HepG2 (cell line): ENCODE data around the gene IGLL1. TPM values are rescaled to one million over a fixed set of nuclear protein-coding genes. Genes with fewer than 3 reads are reported as not detected.

Experiments used
- ATAC-seq: fragments of 200-7000 bp; cut with Tn5 transposase; 3 replicates; pipeline ENCODE4 v1.9.1; 2020; ENCODE audit warnings: mild to moderate bottlenecking, moderate library complexity
- BruUV-seq: library from RNA; stranded (reverse); fragments of 400-500 nt; replicated peaks from 2 replicates; lab custom pipeline; 2021; lab: Mats Ljungman, UMichigan
- CTCF ChIA-PET: fragments of 300-600 bp; formaldehyde crosslinking; extraction: SDS; loops from one replicate; lab custom pipeline; 2021; ENCODE audit warnings: low total read pairs, inconsistent platforms, low intra/inter-chr PET ratio; lab: Yijun Ruan, JAX
- POLR2A ChIA-PET: fragments of 350-600 bp; sonication (Branson Sonifier 250); formaldehyde crosslinking; loops from one replicate; lab custom pipeline; 2020; ENCODE audit warnings: antibody characterized with exemption, inconsistent platforms; lab: Yijun Ruan, JAX
- DNase-seq: peaks from one replicate; pipeline ENCODE4 v3.0.0-alpha.2; 2015; ENCODE audit warnings: low spot score
- FAIRE-seq: peaks from 3 replicates; lab custom pipeline; 2011; peaks lifted over from hg19 to GRCh38; lab: Jason Lieb, UNC
- H2AFZ ChIP-seq: one replicate; pipeline ENCODE4 v1.6.1; 2011; ENCODE audit warnings: low read length, inconsistent platforms
- H3K27ac ChIP-seq: fragments of 300-600 bp; 3 replicates; pipeline ENCODE4 v1.8.0; 2011; ENCODE audit warnings: mixed run types, mild to moderate bottlenecking, mixed read lengths, low read length, inconsistent platforms; ENCODE audit not compliant: insufficient read depth; ENCODE audit errors: extremely low read length
- H3K27me3 ChIP-seq, 2 experiments: fragments of 200-600 bp in 1 of 2; 2 replicates in 1 of 2; 3 replicates in 1 of 2; pipeline versions ENCODE4 v1.6.0 to v1.8.0; 2011; ENCODE audit warnings: low read length in 2 of 2, mild to moderate bottlenecking in 2 of 2, moderate library complexity in 2 of 2, inconsistent platforms in 1 of 2; ENCODE audit not compliant: insufficient read depth in 2 of 2, control insufficient read depth in 1 of 2
- H3K36me3 ChIP-seq, 2 experiments: fragments of 200-600 bp in 1 of 2; replicated peaks in 1 of 2; 2 replicates in 1 of 2; 3 replicates in 1 of 2; pipeline versions ENCODE4 v1.5.1 to v1.8.0; 2011; ENCODE audit warnings: low read length in 2 of 2, inconsistent platforms in 1 of 2; ENCODE audit not compliant: insufficient read depth in 2 of 2, control insufficient read depth in 1 of 2
- H3K4me1 ChIP-seq: 2 replicates; pipeline ENCODE4 v1.5.1; 2012; ENCODE audit warnings: low read length, inconsistent platforms; ENCODE audit not compliant: insufficient read depth
- H3K4me2 ChIP-seq: 2 replicates; pipeline ENCODE4 v1.6.0; 2011; ENCODE audit warnings: low read depth, low read length, inconsistent platforms
- H3K4me3 ChIP-seq, 3 experiments: fragments of 200-600 bp in 1 of 3; sonication (generic), shearing (Covaris generic) in 1 of 3; replicated peaks in 1 of 3; 2 replicates each; pipeline ENCODE4 v1.5.1; 2011 to 2016; ENCODE audit warnings: low read length in 3 of 3, inconsistent platforms in 2 of 3, low read depth in 2 of 3, mild to moderate bottlenecking in 2 of 3, control low read depth in 1 of 3, mixed read lengths in 1 of 3; ENCODE audit not compliant: insufficient read depth in 1 of 3
- H3K79me2 ChIP-seq: one replicate; pipeline ENCODE4 v1.6.1; 2011; ENCODE audit warnings: low read length, inconsistent platforms; ENCODE audit not compliant: insufficient read depth
- H3K9ac ChIP-seq: 2 replicates; pipeline ENCODE4 v1.6.0; 2011; ENCODE audit warnings: mild to moderate bottlenecking, low read depth, low read length, inconsistent platforms; ENCODE audit not compliant: insufficient read depth
- H3K9me3 ChIP-seq: 2 replicates; pipeline ENCODE4 v1.5.1; 2012; ENCODE audit warnings: mild to moderate bottlenecking, low read length
- H4K20me1 ChIP-seq: 2 replicates; pipeline ENCODE4 v1.6.0; 2011; ENCODE audit warnings: inconsistent platforms, mild to moderate bottlenecking, low read length, moderate library complexity; ENCODE audit not compliant: insufficient read depth
- ASH2L ChIP-seq: fragments of 300-600, 200-600 bp; sonication (generic); IDR thresholded peaks from 2 replicates; pipeline ENCODE4 v1.7.0; 2017; ENCODE audit warnings: low read depth, mild to moderate bottlenecking, moderate library complexity, mixed read lengths, low read length; ENCODE audit not compliant: insufficient read length
- FLYWCH1 ChIP-seq: sonication (generic); formaldehyde crosslinking; IDR thresholded peaks from 2 replicates; pipeline ENCODE4 v1.8.1; 2023; ENCODE audit warnings: mild to moderate bottlenecking, missing genetic modification reagents
- FOSL1 ChIP-seq: sonication (generic); formaldehyde crosslinking; IDR thresholded peaks from 2 replicates; pipeline ENCODE4 v1.9.0; 2021; ENCODE audit warnings: missing genetic modification reagents, borderline replicate concordance
- GTF2F1 ChIP-seq: fragments of 150-350 bp; IDR thresholded peaks from 2 replicates; pipeline ENCODE4 v1.6.1; 2014; ENCODE audit warnings: low read length
- HMGXB4 ChIP-seq, 2 experiments: sonication (generic) in 1 of 2; formaldehyde crosslinking in 1 of 2; IDR thresholded peaks; 2 replicates each; pipeline versions ENCODE4 v1.4.0 to v1.6.1; 2018 to 2020; ENCODE audit warnings: missing genetic modification reagents in 2 of 2, borderline replicate concordance in 1 of 2, low read depth in 1 of 2, mild to moderate bottlenecking in 1 of 2, missing biosample characterization in 1 of 2
- KDM2A ChIP-seq: sonication (generic); formaldehyde crosslinking; IDR thresholded peaks from 2 replicates; pipeline ENCODE4 v1.4.0; 2020; ENCODE audit warnings: low read depth, missing genetic modification reagents, borderline replicate concordance
- MIER2 ChIP-seq: IDR thresholded peaks from 2 replicates; pipeline ENCODE4 v1.6.1; 2016; ENCODE audit warnings: missing biosample characterization, missing genetic modification reagents
- NFE2L1 ChIP-seq: sonication (generic); formaldehyde crosslinking; IDR thresholded peaks from 2 replicates; pipeline ENCODE4 v1.4.0; 2020; ENCODE audit warnings: missing genetic modification reagents, mild to moderate bottlenecking, borderline replicate concordance
- ONECUT2 ChIP-seq: sonication (generic); formaldehyde crosslinking; IDR thresholded peaks from 2 replicates; pipeline ENCODE4 v1.4.0; 2020; ENCODE audit warnings: missing genetic modification reagents
- PATZ1 ChIP-seq: sonication (generic); formaldehyde crosslinking; IDR thresholded peaks from 2 replicates; pipeline ENCODE4 v1.4.0; 2020; ENCODE audit warnings: missing genetic modification reagents
- RXRA ChIP-seq: sonication (generic); formaldehyde crosslinking; IDR thresholded peaks from 2 replicates; pipeline ENCODE4 v1.5.1; 2020; ENCODE audit warnings: missing genetic modification reagents
- XRCC5 ChIP-seq: fragments of 200-400 bp; formaldehyde crosslinking; optimal IDR thresholded peaks from 2 replicates; pipeline ENCODE3; 2017; ENCODE audit warnings: mild to moderate bottlenecking, low read length
- ZFP91 ChIP-seq: sonication (generic); formaldehyde crosslinking; IDR thresholded peaks from 2 replicates; pipeline ENCODE4 v1.9.0; 2022; ENCODE audit warnings: missing genetic modification reagents, mild to moderate bottlenecking, borderline replicate concordance
- ZNF234 ChIP-seq: sonication (generic); formaldehyde crosslinking; conservative IDR thresholded peaks from 2 replicates; pipeline ENCODE4 v1.5.1; 2020; ENCODE audit warnings: mild to moderate bottlenecking, missing genetic modification reagents
- ZNF460 ChIP-seq: sonication (generic); formaldehyde crosslinking; IDR thresholded peaks from 2 replicates; pipeline ENCODE4 v1.5.1; 2020; ENCODE audit warnings: missing genetic modification reagents, mild to moderate bottlenecking, borderline replicate concordance
- ZNF704 ChIP-seq: sonication (generic); formaldehyde crosslinking; IDR thresholded peaks from 2 replicates; pipeline ENCODE4 v1.8.1; 2023; ENCODE audit warnings: mild to moderate bottlenecking, inconsistent platforms, moderate library complexity, missing genetic modification reagents, borderline replicate concordance
- ZNF777 ChIP-seq: sonication (generic); formaldehyde crosslinking; IDR thresholded peaks from 2 replicates; pipeline ENCODE4 v1.4.0; 2020; ENCODE audit warnings: missing genetic modification reagents
- WGBS: methylation state at CpG from one replicate; pipeline ENCODE4 v1.1.6; 2017; ENCODE audit warnings: low lambda C conversion rate; 5-methylcytosine and 5-hydroxymethylcytosine counted together
- in situ Hi-C: cut with HindIII; loops from 2 replicates; pipeline ENCODE4 v1.10.0; 2017; ENCODE audit warnings: low pct_unique_long_range_greater_than_20kb; ENCODE audit not compliant: extremely low pct_ligation_motif_present
- intact Hi-C: fragments of 100-400 bp; cut with micrococcal nuclease; formaldehyde crosslinking; loops from one replicate; pipeline ENCODE4 v1.10.0; 2022; ENCODE audit not compliant: unreplicated experiment
- polyA plus RNA-seq, 8 experiments: library from polyadenylated mRNA; depleted of rRNA in 3 of 8; stranded (reverse) in 7 of 8; unstranded in 1 of 8; fragments of >200 nt; fragmentation: Illumina TruSeq in 4 of 8; extraction: Trizol in 4 of 8; gene quantifications; 2 replicates each; pipeline versions ENCODE4 v1.2.1 to v1.2.3, GENCODE V29; 2011 to 2016; ENCODE audit warnings: low read depth in 4 of 8, missing spikeins in 1 of 8, mixed read lengths in 1 of 8; ENCODE audit not compliant: insufficient read depth in 1 of 8
- total RNA-seq, 5 experiments: library from RNA; depleted of rRNA; stranded (reverse); fragments of >200 nt; fragmentation: Illumina TruSeq; extraction: Trizol; gene quantifications; 2 replicates each; pipeline ENCODE4 v1.2.3, GENCODE V29; 2016; ENCODE audit warnings: low read depth in 1 of 5

Gene IGLL1
- total and polyA plus RNA-seq, 2 of the 13 experiments (the other 11 are each of a cell fraction or from before 2014, with no cell fraction given): not detected

GRCh38 chr22:23591201-23591791 lies 11.2 kb upstream of the IGLL1 start:
- in situ Hi-C loops (loop anchor here (5.0 to 25.0 kb wide), 2 partner anchors 49 to 104 kb away; no protein-coding TSS in a partner anchor), intact Hi-C loops (loop anchor here (1.0 kb wide), 1 partner anchor 50 kb away; no protein-coding TSS in a partner anchor)
- no peaks in the 10 kb centered on the region for H3K36me3 ChIP-seq
- ATAC-seq: peak; percentile 92
- ChIA-PET POLR2A (no interaction called here), CTCF (interaction anchor here (1.1 to 2.4 kb wide), 4 partner anchors 49 to 276 kb away, joined by 3 to 43 read pairs (median 6); no protein-coding TSS in a partner anchor)
- DNase-seq: peak; percentile 41
- FAIRE-seq: peak; percentile 44
- no peak overlapping the region for H3K9ac ChIP-seq
- no peak overlapping the region for H3K27ac ChIP-seq
- no peak overlapping the region for H3K4me2 ChIP-seq
- no peaks in the 10 kb centered on the region for H3K79me2 ChIP-seq
- H3K4me1 ChIP-seq: peaks cover 20% of the 10 kb centered on the region
- BruUV-seq: no TSS peak
- H4K20me1 ChIP-seq: no peaks in the 10 kb centered on the region
- no peak overlapping the region for H3K4me3 ChIP-seq
- H3K27me3 ChIP-seq: no peaks in the 10 kb centered on the region; a peak in 2 of 5 replicates
- H3K9me3 ChIP-seq: no peaks in the 10 kb centered on the region
- WGBS: 16% methylated on average over 11 of the region's 11 CpGs
- H2AFZ ChIP-seq: no peak overlapping the region
- TF ChIP-seq KDM2A (CRISPR knock-in tag) (peak; percentile 31; the same call in 1 of the 2 replicates), ZNF777 (CRISPR knock-in tag) (no peak), ZFP91 (CRISPR knock-in tag) (no peak), ZNF460 (CRISPR knock-in tag) (no peak), ASH2L (no peak), NFE2L1 (no peak), ZNF234 (CRISPR knock-in tag) (no peak), PATZ1 (CRISPR knock-in tag) (peak; percentile 58), ONECUT2 (no peak), ZNF704 (CRISPR knock-in tag) (no peak), RXRA (no peak), GTF2F1 (no peak), XRCC5 (peak; percentile 19), FOSL1 (CRISPR knock-in tag) (no peak), FLYWCH1 (CRISPR knock-in tag) (no peak), MIER2 (0 out of 2 replicates have a peak, but pooled peaks have one; percentile 38), HMGXB4 (CRISPR knock-in tag; IDR thresholded peaks at IDR 0.05; ENCODE audit: borderline replicate concordance in 1 of 2, low read depth in 1 of 2) (0 out of 4 replicates have a peak, but pooled peaks have one; percentile 19 to 40)
